GM12878 (cell line): ENCODE measurements around the gene CSTF1. TPM values are rescaled to one million over a fixed set of nuclear protein-coding genes. Genes with fewer than 3 reads are reported as not detected.

ENCODE experiments used
- ATF3 ChIP-seq: IDR thresholded peaks from 2 replicates; pipeline ENCODE4 v1.6.1; 2011; ENCODE audit warnings: low read depth, mild to moderate bottlenecking, low read length, moderate library complexity, borderline replicate concordance; ENCODE audit errors: extremely low read depth
- IKZF1 ChIP-seq: fragments of 450-650 bp; conservative IDR thresholded peaks from 2 replicates; pipeline ENCODE4 v1.6.1; 2017; ENCODE audit warnings: antibody characterized with exemption, mild to moderate bottlenecking
- IRF4 ChIP-seq: IDR thresholded peaks from 2 replicates; pipeline ENCODE4 v1.6.1; 2011; ENCODE audit warnings: low read depth, low read length
- KAT2A ChIP-seq: conservative IDR thresholded peaks from 2 replicates; pipeline ENCODE4 v1.6.1; 2011; ENCODE audit warnings: low read depth, low read length; ENCODE audit not compliant: control insufficient read depth
- PAX5 ChIP-seq: IDR thresholded peaks from 2 replicates; pipeline ENCODE4 v1.6.1; 2011; ENCODE audit warnings: low read depth, low read length, borderline replicate concordance
- USF2 ChIP-seq: IDR thresholded peaks from 2 replicates; pipeline ENCODE4 v1.6.1; 2011; ENCODE audit warnings: low read depth, low read length, improper control_type of control experiment, borderline replicate concordance
- WRNIP1 ChIP-seq: IDR thresholded peaks from 2 replicates; pipeline ENCODE4 v1.6.1; 2011; ENCODE audit warnings: low read depth, low read length, improper control_type of control experiment, borderline replicate concordance
- ZNF687 ChIP-seq: fragments of 450-650 bp; IDR thresholded peaks from 2 replicates; pipeline ENCODE4 v1.6.1; 2017; ENCODE audit warnings: mild to moderate bottlenecking, moderate library complexity
- polyA plus RNA-seq, 11 experiments: library from polyadenylated mRNA; depleted of rRNA in 4 of 11; unstranded in 6 of 11; stranded (reverse) in 5 of 11; fragments of >200 nt; fragmentation: Nextera tagmentation in 4 of 11; fragmentation: Illumina TruSeq in 1 of 11; extraction: Ambion mirVana in 4 of 11; extraction: Trizol in 1 of 11; gene quantifications; 1 replicate in 1 of 11; 2 replicates in 10 of 11; pipeline versions ENCODE4 v1.2.1 to v1.2.3, GENCODE V29; 2011 to 2016; ENCODE audit warnings: inconsistent platforms in 2 of 11, missing spikeins in 2 of 11, low read depth in 1 of 11
- total RNA-seq, 4 experiments: library from RNA; depleted of rRNA in 3 of 4; stranded (reverse); fragments of >200 nt in 3 of 4; fragmentation: Illumina TruSeq in 1 of 4; extraction: Trizol in 1 of 4; gene quantifications; 2 replicates each; pipeline versions ENCODE4 v1.2.1 to v1.2.3, GENCODE V29; 2013 to 2021

The CSTF1 gene
- total and polyA plus RNA-seq, 10 of the 15 experiments (the other 5 are each of a cell fraction or from before 2014, with no cell fraction given), result 41.8 to 89.1 (median 50.1) TPM

- TF ChIP-seq ZNF687 (no peak), USF2 (no peak), ATF3 (no peak), WRNIP1 (no peak), KAT2A (no peak), IKZF1 (no peak), IRF4 (no peak), PAX5 (no peak)
Observed at GRCh38 chr20:56422076-56422823, 29.8 kb downstream of the CSTF1 start (continued).
